ENCODE measurements around the gene ZNF83.
A peak's percentile ranks its signal among the peaks of the same experiment; 100 is the strongest.
"Not testable (repeated sequence)": the region's sequence is repeated elsewhere in the genome, so short reads cannot be mapped to it uniquely, and the experiment has no call there.

The ZNF83 gene

DNA sequence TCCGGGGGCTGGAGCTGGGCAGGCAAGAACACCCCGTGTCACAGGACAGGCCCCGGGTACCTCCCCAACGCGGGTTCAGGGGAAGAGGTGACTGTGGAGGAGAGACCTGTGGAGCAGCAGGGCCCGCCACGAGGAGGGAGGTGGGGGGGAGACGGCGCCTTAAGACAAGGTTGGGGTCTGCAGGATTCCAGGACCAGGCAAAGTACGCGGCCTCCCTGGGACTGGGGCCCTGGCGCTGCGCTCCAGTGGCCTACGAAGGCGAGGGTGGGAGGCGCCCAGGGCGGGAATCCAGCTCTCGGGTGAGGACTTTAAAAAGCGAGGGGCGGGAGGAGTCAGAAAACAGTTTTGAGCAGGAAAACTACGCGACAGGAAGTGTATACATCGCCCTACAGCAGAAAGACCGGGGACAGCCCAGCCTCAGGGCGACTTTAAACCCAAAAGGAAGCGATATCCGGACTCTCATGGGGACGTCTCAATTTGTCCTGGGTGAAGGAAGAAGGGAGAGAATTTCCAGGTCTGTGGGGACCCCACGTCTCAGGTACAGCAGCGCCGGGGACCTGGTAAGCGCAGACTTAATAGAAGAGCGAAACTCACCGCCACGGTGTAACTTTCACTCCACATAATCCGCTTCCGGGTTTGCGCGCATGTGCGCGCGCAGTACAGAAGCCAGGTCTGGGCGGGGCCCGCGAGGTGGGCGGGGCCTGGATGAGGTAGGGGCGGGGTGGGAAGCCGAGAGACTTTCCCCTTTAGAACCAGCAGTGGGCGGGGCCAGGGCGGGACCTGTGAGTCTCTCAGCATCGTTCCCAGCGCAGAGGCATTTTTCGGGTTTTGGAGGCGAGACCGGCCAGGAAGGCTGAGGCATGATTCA is at the start of gene ZNF83:
TSS of gene ZNF83 (minus strand) at position 638 of the 868 bp plus-strand sequence.
- DNase-seq, result peak; percentile 93

DNA sequence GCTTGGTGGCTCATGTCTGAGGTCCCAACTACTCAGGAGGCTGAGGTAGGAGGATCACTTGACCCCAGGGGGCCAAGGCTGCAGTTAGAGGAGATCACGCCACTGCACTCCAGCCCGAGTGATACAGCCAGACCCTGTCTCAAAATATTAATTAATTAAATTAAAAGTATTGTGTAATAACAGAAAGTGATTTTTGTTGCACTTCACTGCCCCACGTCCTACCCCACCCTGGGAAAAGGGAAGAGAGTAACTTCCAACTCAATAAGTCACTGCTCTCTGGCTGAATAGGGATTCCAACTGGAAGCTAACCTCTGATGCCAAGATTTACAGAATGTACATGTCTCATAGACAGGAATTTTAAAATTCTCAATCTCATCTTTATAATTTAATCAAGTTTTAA is 49.5 kb upstream of the ZNF83 start:
- DNase-seq, result no peak

DNA sequence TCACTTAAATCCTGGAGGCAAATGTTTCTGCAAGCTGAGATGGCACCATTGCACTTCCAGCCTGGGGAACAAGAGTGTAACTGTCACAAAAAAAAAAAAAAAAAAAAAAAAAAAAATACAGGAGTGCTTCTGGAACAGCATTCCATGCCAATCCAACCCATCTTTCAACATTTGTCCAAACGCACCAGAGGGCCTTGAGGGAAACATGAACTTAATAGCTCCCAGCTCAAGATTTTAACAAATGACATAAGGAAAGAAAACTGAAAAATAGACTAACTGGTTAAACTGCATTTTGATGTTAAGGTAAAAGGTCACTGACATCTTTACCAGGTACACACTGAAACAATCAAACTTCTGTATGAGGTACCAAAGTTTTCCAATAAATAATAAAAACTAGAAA is 47.7 kb upstream of the ZNF83 start:
- no peak for DNase-seq

DNA sequence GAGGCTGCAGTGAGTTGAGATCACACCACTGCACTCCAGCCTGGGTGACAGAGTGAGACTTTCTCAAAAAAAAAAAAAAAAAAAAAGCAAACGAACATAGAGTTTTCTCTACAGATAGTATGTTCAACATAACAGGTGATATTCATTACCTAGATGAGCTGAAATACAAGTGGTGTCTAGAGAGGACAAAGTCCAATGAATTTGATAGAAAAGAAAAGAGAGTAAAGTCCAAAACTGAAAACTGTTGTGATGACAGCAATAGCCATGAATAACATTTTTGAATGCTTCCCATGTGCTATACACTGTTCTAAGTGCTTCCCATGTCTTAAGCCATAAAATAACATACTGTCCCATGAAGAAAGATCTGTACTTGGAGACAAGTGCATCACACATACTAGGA is 43.1 kb upstream of the ZNF83 start:
- DNase-seq, result not testable (repeated sequence)

DNA sequence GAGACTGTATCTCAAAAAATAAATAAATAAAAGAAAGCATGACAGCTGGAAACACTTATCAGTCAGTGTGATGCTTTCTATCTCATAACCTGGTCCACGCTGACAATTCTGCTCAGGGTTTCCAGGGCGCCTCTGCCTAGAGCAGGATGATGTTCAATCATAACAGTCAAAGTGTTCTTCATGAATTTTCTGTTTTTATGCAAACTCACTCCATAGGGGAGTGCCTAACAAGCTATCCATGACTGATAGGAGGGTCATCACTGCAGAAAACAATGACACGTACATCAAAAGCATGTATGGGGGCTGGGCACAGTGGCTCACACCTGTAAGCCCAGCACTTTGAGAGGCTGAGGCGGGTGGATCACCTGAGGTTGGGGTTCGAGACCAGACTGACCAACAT is 41.4 kb upstream of the ZNF83 start:
- DNase-seq, result no peak

DNA sequence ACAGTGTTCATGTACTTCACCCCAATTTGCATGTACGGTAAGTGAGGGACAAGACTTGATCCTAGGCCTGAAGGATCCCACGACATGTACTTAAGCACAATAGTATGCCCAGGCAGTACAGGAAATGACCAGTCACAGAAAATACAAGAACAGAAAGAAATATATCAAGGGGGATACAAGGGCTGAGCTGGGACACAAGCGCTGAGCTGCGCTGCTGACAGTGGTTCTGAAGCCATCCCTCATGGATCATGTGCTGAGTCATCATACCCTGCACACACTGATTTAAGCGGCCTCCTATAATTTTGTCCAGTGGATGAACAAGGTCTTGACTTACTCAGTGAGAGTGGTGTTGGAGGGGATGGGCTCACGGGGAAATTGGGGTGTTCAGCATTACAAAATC is 37.1 kb upstream of the ZNF83 start:
- not testable (repeated sequence) for DNase-seq

DNA sequence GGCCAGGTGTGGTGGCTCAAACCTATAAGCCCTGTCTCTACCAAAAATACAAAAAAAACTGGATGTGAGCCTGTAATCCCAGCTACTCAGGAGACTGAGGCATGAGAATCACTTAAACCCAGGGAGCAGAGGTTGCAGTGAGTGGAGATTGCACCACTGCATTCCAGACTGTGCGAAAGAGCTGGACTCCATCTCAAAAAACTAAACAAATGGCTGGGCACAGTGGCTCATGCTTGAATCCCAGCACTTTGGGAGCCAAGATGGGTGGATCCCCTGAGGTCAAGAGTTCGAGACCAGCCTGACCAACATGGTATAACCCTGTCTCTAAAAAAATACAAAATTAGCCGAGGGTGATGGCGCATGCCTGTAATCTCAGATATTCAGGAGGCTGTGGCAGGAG is 34.9 kb upstream of the ZNF83 start:
- DNase-seq, result no peak

DNA sequence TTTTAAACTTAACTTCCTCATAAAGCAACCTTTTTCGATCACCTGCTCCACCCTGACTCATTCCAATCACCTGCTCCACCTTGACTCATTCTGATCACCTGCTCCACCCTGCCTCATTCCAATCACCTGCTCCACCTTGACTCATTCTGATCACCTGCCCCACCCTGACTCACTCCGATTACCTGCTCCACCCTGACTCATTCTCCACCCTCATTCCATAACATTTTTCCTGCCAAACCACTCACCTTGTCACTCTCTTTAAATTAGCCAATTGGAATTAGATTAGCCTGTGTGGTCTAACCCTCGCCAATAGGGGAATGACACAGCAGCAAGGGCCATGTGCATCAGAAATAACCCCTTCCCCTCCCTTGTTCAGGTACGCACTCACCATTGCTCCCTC is 31.9 kb upstream of the ZNF83 start:
- DNase-seq, result no peak

DNA sequence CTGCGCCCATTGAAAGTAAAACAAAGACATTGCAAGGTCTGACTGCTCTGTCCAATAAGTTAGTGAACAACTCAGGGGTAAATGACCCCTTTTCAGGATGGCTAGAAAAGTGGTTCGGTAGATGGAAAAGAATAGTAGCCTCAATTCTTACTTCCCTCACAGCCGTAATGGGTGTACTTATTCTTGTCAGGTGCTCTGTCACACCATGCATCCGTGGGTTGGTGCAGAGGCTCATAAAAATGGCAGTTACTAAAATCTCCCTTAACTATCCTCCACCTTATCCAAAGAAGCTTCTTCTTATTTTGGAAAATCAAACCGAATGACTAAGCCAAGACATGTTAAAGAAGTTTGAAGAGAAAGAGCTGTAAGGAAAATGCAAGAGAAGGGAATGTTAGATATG is 31.4 kb upstream of the ZNF83 start:
- no peak for DNase-seq

DNA sequence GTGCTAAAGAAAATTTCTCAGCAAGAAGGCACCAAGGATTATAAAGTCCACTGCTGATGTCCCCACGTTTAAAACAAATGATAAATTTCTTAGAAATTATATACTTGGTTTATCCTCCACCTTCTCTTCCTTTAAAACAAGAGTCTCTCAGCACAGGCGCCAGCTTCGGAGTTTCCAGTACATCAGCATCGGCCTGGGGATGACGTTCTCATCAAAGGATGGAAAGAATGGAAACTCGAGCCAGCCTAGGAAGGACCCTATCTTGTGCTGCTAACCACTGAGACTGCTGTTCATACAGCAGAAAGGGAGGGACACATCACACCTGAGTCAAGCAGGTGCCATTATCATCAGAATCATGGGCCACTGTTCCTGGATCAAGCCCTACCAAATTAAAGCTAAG is 29.8 kb upstream of the ZNF83 start:
- DNase-seq, result no peak

DNA sequence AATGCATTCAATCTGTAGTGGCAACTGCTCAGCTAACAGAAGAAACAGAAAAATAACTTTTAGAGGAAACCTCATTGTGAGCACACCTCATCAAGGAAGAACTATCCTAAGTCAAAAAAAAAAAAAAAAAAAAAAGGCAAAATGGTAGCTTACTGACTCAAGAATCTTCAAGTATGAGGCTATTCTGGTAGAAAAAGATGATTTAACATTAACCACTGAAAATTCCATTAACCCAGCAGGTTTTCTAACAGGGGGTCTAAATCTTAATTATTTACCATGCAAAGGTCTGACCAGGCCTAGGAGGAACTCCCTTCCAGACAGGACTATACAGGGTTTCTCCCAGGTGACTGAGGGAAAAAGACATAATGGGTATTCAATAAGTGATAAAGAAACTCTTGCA is 28.4 kb upstream of the ZNF83 start:
- DNase-seq, result no peak

DNA sequence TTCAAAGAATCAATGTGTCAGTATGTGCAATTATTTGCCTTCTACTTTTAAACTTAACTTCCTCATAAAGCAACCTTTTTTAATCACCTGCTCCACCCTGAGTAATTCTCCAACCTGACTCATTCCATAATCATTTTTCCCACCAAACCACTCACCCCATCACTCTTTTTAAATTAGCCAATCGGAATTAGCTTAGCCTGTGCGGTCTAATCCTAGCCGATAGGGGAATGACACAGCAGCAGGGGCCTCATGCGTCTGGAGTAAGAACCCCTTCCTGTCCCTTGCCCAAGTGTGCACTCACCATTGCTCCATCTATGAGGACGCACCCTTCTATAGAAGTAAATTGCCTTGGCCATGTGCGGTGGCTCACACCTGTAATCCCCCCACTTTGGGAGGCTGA is 27.4 kb upstream of the ZNF83 start:
- no peak for DNase-seq

DNA sequence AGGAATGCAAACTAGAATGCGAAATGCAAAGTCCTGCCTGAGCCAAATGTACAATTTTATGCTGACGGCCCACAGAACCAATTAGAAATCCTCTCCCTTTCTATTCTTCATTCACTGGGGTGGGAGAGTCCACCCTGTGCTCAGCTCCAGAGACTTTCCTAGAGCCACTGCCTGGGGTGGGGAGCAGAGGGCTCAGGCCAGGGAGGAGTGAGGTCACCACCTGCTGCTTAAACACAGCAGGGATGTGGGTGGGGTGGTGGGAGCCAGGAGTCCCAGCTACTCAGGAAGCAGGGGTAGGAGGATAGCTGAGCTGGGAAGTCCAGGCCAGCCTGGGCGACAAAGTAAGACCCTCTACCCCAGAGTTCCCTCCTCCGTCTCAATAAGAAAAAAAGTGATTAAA is 26.9 kb upstream of the ZNF83 start:
- DNase-seq, result no peak

DNA sequence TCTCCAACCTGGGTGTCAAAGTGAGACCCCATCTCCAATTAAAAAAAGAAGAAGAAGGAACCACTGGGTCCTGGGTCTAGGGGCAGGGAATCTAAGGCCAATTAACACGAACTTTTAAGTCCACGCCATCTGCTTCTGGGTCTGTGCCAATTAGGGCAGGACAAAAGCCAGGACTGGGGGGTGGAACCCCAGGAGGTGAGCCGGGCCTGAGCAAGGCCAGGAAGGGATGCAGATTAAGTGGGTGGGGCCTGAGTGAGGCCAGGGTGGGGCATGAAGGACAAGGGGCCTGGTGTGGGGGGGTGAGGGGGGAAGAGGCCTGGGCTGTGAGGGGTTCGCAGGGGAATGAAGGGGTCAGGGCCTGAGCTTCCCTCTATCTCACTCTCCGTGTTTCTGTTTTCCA is 26.3 kb upstream of the ZNF83 start:
- no peak for DNase-seq

DNA sequence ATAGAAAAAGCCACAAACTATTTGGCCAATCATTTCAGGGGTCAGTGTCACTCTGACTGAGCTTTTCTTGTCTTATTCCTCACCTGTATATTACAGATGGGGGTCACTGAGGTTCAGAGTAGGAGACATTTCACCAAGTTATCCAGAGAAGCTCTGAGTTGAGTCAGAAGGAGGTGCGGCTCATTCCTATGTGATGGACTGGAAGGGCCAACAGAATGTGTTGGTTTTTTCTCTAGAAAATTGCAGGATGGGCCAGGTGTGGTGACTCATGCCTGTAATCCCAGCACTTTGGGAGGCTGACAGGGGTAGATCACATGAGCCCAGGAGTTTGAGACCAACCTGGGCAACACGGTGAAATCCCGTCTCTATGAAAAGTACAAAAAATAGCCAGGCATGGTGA is 24.5 kb upstream of the ZNF83 start:
- no peak for DNase-seq

DNA sequence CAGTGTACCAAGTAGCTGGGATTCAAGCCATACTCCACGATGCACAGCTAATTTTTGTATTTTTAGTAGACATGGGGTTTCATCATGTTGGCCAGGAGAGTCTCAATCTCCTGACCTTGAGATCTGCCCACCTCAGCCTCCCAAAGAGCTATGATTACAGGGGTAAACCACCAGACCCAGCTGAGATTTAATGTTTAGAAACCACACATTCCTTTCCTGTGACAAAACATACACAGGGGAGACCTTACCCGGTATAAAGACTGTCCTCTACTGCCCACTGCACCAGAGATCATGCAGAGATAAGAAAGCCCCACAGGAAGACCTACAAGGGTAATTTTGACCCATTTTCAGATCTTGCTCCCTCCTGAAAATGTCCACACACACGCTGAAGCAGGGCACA is 22.8 kb upstream of the ZNF83 start:
- DNase-seq, result no peak

DNA sequence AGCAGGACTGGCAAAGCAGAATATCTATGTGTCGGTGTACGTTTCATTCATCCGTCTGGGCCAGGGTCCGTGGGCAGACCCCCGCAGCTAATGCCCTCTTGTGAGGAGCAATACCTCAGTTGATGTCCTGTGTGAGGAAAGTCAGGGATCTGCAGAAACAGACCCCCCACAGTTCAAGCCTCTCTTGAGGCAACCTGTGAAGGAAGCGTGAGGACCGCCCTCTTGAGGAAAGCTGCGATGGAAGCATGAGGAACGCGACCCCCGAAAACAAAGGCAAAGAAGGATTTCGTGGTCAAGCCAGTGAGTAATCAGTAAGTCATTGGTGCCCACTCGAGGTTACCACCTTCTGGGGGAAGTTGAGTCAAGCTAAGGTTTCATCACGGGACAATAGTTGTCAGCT is 20.9 kb upstream of the ZNF83 start:
- no peak for DNase-seq

DNA sequence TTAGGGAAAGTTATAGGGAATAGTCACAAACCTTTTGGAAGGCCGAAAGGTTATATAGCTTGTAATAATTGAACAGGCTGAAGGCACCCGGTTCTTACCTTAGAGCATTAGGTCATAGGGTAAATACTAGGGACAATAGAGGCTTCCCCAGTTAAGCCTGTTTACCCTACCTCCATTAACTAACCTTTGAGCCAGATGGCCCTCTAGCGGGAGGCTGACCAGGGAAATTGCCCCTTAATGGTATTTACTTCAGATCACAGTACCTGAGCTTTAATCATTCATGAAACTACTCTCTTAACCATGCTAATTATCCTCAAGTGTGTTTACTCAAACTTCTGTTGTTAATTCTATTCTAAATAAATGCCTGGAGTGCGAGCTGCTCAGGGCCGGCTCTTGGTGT is 20.4 kb upstream of the ZNF83 start:
- no peak for DNase-seq

DNA sequence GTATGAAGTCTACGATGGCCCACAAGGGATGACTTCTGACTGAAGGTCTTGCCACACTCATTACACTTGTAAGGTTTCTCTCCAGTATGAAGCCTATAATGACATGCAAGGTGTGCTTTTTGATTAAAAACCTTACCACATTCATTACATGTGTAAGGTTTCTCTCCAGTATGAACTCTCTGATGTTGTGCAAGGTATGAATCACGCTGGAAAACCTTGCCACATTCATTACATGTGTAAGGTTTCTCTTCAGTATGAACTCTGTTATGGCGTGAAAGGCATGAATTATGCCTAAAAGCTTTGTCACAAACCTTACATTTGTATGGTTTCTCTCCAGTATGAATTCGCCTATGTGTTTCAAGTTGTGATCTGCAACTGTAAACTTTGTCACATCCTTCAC is 15.0 kb upstream of the ZNF83 start:
- no peak for DNase-seq

DNA sequence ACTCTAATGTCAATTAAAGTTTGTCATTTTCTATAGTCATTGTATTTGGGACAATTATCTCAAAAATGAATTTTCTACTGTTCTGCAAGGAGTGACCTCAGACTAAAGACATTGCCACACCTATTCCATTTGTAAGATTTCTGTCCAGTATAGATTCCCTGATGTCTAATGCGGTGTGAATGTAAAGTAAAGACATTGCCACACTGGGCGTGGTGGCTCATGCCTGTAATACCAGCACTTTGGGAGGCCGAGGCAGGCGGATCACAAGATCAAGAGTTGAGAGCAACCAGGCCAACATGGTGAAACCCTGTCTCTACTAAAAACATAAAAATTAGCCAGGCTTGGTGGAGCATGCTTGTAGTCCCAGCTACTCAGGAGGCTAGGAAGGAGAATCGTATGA is 13.8 kb upstream of the ZNF83 start:
- no peak for DNase-seq

DNA sequence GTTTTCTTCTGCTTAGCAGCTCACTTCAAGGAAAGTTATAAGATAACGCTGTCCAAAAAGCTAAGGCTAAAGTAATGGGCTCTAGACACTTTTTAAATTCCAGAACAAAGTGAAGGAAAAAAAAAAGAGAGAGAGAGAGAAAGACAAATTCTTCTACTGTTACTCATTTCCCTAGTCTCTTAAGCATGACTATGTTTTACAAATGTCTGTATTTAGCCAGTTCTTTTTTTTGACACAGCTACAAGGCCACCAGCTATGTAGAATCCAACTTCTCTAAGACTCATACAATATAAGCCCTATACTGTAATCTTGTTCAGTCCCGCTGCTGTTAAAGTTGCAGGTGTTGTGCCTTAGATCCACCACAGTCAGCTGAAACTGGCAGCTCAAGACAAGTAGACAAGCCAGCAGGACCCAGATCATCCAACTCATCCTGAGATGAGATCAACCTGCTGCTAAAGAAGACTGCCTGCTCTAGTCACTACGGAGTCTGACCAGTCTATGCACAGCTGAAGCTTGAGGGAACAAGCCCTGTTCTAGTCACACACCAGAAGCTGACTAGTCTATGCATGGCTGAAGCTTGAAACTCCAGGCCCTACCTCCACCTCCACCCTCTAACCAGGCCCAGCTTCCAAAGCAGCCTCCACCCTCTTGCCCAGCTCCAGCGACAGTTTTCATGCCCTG is 10.3 kb upstream of the ZNF83 start:
- no peak for DNase-seq

DNA sequence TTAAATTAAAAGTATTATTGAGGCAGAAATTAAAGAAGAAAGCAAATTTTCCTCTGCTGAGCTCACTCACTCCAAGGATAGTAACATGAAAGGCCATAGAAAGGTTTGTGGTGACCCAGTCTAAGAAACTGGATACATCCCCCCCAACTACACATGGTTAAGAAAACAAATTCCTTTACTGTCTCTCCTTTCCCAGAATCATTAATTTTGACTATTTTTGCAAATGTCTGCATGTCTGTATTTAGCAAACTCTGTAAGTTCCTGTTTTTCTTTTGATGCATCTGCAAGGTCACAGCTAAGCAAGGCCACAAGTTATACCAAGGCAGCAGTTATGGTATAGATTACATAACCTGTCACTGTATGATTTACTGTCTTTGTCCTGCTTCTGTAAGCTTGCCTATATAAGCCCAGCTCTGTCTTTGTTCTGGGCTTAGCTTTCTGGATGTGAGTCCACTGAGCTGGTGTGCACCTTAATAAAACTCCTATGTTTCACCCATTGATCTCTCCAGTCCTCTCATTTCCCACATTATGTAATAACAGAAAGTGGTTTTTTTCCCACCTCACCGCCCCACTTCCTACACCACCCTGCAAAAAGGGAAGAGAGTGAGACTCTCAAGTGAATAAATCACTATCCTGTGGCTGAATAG is 8.5 kb upstream of the ZNF83 start:
- no peak for DNase-seq

DNA sequence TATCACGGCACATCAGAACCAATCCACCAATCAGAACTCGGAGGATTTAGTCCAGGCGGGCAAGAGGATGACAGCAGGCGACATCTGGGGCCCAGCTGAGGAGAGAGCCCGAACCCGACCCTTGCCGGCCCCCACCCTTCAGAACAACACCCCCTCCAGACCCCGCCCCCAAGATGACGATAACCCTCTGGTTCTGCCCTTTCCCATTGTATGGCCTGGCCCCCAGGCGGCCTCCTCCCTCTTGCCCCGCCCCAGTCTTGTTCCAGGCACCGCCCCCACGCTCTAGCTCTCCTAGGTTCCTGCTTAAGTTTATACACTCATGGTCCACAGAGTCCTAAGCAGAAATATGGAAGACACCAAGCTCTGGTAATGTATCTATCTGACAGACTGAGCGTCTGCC is 2.8 kb upstream of the ZNF83 start:
- no peak for DNase-seq

DNA sequence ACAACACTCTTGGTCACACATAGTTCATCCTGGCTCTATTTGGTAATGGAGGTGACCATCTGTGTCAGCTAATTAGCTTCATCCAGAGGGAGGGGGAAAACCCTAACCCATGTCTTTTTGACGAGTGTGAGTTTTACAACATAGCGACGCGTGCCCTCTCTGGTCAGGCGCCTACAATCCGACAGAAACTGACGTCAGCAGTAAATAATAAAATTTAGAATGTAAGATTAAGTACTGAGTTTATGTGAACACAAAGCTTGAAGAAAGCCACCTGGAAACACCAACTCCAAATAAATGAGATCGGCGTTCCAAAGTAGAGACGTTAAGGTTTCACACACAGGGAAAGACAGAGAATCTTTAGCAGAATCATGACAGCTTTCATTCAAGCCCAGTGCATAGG is 1.8 kb upstream of the ZNF83 start:
- DNase-seq, result no peak

All from stimulated activated naive CD4-positive, alpha-beta T cell treated with Interleukin-2 at 50 U/mL for 16 hours (primary cell).